Endodermal cell (in vitro differentiated cells): ENCODE data around the gene SPTLC3. TPM values are rescaled to one million over a fixed set of nuclear protein-coding genes. Genes with fewer than 3 reads are reported as not detected.

Source experiments
- DNase-seq: peaks from one replicate; pipeline ENCODE4 v3.0.0-alpha.2; 2017
- H3K27ac ChIP-seq: 2 replicates; pipeline ENCODE4 v1.5.1; 2013; ENCODE audit warnings: mild to moderate bottlenecking, low read depth, low read length, moderate library complexity
- H3K27me3 ChIP-seq: 2 replicates; pipeline ENCODE4 v1.6.1; 2013; ENCODE audit warnings: mild to moderate bottlenecking, low read length, moderate library complexity; ENCODE audit not compliant: insufficient read depth, control insufficient read depth, poor library complexity, severe bottlenecking
- H3K36me3 ChIP-seq: 2 replicates; pipeline ENCODE4 v1.7.0; 2013; ENCODE audit warnings: mild to moderate bottlenecking, low read length, moderate library complexity; ENCODE audit not compliant: control insufficient read depth, insufficient read depth
- H3K4me1 ChIP-seq: one replicate; pipeline ENCODE4 v1.7.0; 2013; ENCODE audit warnings: low read length; ENCODE audit not compliant: control insufficient read depth, insufficient read depth
- H3K4me3 ChIP-seq: 2 replicates; pipeline ENCODE4 v1.5.1; 2013; ENCODE audit warnings: mild to moderate bottlenecking, low read length, moderate library complexity
- H3K9ac ChIP-seq: 2 replicates; pipeline ENCODE4 v1.6.1; 2013; ENCODE audit warnings: mild to moderate bottlenecking, low read length, moderate library complexity; ENCODE audit not compliant: poor library complexity, severe bottlenecking; ENCODE audit errors: extremely low read depth
- H3K9me3 ChIP-seq: 2 replicates; pipeline ENCODE4 v1.6.1; 2013; ENCODE audit warnings: mild to moderate bottlenecking, low read length, moderate library complexity; ENCODE audit not compliant: control insufficient read depth
- H3K27ac Mint-ChIP-seq: 2 replicates; pipeline ENCODE4 v1.8.0; 2020; ENCODE audit warnings: mixed read lengths
- H3K27me3 Mint-ChIP-seq: 2 replicates; pipeline ENCODE4 v1.8.0; 2021; ENCODE audit warnings: mild to moderate bottlenecking, mixed read lengths; ENCODE audit not compliant: insufficient read depth
- H3K36me3 Mint-ChIP-seq: 2 replicates; pipeline ENCODE4 v1.8.0; 2020; ENCODE audit warnings: low read depth, mixed read lengths
- H3K4me1 Mint-ChIP-seq: 2 replicates; pipeline ENCODE4 v1.8.0; 2020; ENCODE audit warnings: mixed read lengths
- H3K4me3 Mint-ChIP-seq: 2 replicates; pipeline ENCODE4 v1.8.0; 2020; ENCODE audit warnings: mild to moderate bottlenecking, moderate library complexity, mixed read lengths
- H3K9me3 Mint-ChIP-seq: 2 replicates; pipeline ENCODE4 v1.8.0; 2020; ENCODE audit warnings: mild to moderate bottlenecking, mixed read lengths
- CTCF ChIP-seq: fragments of 200-600 bp; sonication (generic); conservative IDR thresholded peaks from 2 replicates; pipeline ENCODE4 v1.5.0; 2021; ENCODE audit warnings: antibody characterized with exemption, mild to moderate bottlenecking
- WGBS, 2 experiments: methylation state at CpG; one replicate each; pipeline versions ENCODE4 v1.1.5 to v1.1.7; 2013; ENCODE audit warnings: missing lambda C conversion rate in 2 of 2, mixed read lengths in 1 of 2; ENCODE audit not compliant: insufficient coverage in 1 of 2, insufficient read length in 1 of 2; 5-methylcytosine and 5-hydroxymethylcytosine counted together
- total RNA-seq, 2 donors: library from RNA; stranded (reverse); fragmentation: NEBNext Ultra II Directional in 1 of 2; extraction: Animal tissue kit (Norgen Biotek cat#: 25700) in 1 of 2; gene quantifications; 2 replicates in 1 of 2; 3 replicates in 1 of 2; pipeline ENCODE4 v1.2.1, GENCODE V29; 2021

SPTLC3 gene
- total RNA-seq, 2 donors from 2014 or later = 1.6 TPM

GRCh38 chr20:13094976-13095375, 86.2 kb downstream of the SPTLC3 start:
- Mint-ChIP-seq H3K36me3 (no peaks in the 10 kb centered on the region), H3K4me3 (no peak overlapping the region), H3K9me3 (no peaks in the 10 kb centered on the region), H3K27me3 (peaks cover 8% of the 10 kb centered on the region), H3K27ac (no peak overlapping the region), H3K4me1 (peaks cover 8% of the 10 kb centered on the region)
- Histone ChIP-seq H3K9ac (no peak overlapping the region), H3K4me3 (no peak overlapping the region), H3K36me3 (no peaks in the 10 kb centered on the region), H3K9me3 (no peaks in the 10 kb centered on the region), H3K4me1 (no peaks in the 10 kb centered on the region), H3K27me3 (peaks cover 22% of the 10 kb centered on the region), H3K27ac (no peak overlapping the region)
- DNase-seq = no peak
- WGBS, 2 experiments = 70 to 86% methylated on average over 4 of the region's 4 CpGs
- no peak for TF ChIP-seq CTCF

- H3K4me3 ChIP-seq = no peak overlapping the region
- Mint-ChIP-seq H3K36me3 (no peaks in the 10 kb centered on the region), H3K9me3 (no peaks in the 10 kb centered on the region), H3K4me3 (no peak overlapping the region), H3K4me1 (peaks cover 9% of the 10 kb centered on the region), H3K27ac (no peak overlapping the region), H3K27me3 (peaks cover 3% of the 10 kb centered on the region)
- H3K9ac ChIP-seq = no peak overlapping the region
- H3K27ac ChIP-seq = no peak overlapping the region
- peaks cover 2% of the 10 kb centered on the region for H3K27me3 ChIP-seq
- no peak for DNase-seq
- no peaks in the 10 kb centered on the region for H3K4me1 ChIP-seq
- WGBS, 2 experiments = 88 to 100% methylated on average over 2 to 4 of the region's 4 CpGs
- H3K36me3 ChIP-seq = no peaks in the 10 kb centered on the region
- H3K9me3 ChIP-seq = no peaks in the 10 kb centered on the region
- no peak for TF ChIP-seq CTCF
These were observed 90.1 kb downstream of the SPTLC3 start for GRCh38 chr20:13098720-13099355.

GRCh38 chr20:13099676-13100075, 90.9 kb downstream of the SPTLC3 start:
- Histone ChIP-seq H3K4me3 (no peak overlapping the region), H3K36me3 (no peaks in the 10 kb centered on the region), H3K27me3 (no peaks in the 10 kb centered on the region), H3K27ac (no peak overlapping the region), H3K9me3 (no peaks in the 10 kb centered on the region), H3K9ac (no peak overlapping the region), H3K4me1 (no peaks in the 10 kb centered on the region)
- H3K36me3 Mint-ChIP-seq = no peaks in the 10 kb centered on the region
- DNase-seq = no peak
- H3K27me3 Mint-ChIP-seq = no peaks in the 10 kb centered on the region
- peaks cover 9% of the 10 kb centered on the region for H3K4me1 Mint-ChIP-seq
- no peak for TF ChIP-seq CTCF
- H3K27ac Mint-ChIP-seq = no peak overlapping the region
- H3K4me3 Mint-ChIP-seq = no peak overlapping the region
- H3K9me3 Mint-ChIP-seq = no peaks in the 10 kb centered on the region
